H9 (cell line): ENCODE data around the gene RAD9B. TPM values are rescaled to one million over a fixed set of nuclear protein-coding genes. Genes with fewer than 3 reads are reported as not detected.

Source experiments
- DNase-seq: peaks from one replicate; pipeline ENCODE4 v3.0.0-alpha.2; 2017
- H2AFZ ChIP-seq: one replicate; pipeline ENCODE4 v1.6.1; 2013; ENCODE audit warnings: mild to moderate bottlenecking, low read length, control low read depth, moderate library complexity
- H2AK5ac ChIP-seq: 2 replicates; pipeline ENCODE4 v1.6.1; 2013; ENCODE audit warnings: low read length, control low read depth, mixed read lengths; ENCODE audit not compliant: insufficient read length
- H2BK120ac ChIP-seq: one replicate; pipeline ENCODE4 v1.6.1; 2013; ENCODE audit warnings: low read depth, mild to moderate bottlenecking, low read length, control low read depth, inconsistent platforms; ENCODE audit not compliant: poor library complexity, severe bottlenecking
- H2BK12ac ChIP-seq: 2 replicates; pipeline ENCODE4 v1.6.1; 2013; ENCODE audit warnings: low read length, control low read depth, mixed read lengths, low read depth; ENCODE audit not compliant: insufficient read length
- H2BK15ac ChIP-seq: 2 replicates; pipeline ENCODE4 v1.6.1; 2013; ENCODE audit warnings: low read depth, low read length, control low read depth
- H2BK20ac ChIP-seq: one replicate; pipeline ENCODE4 v1.6.1; 2013; ENCODE audit warnings: low read depth, mild to moderate bottlenecking, low read length, control low read depth, inconsistent platforms; ENCODE audit not compliant: poor library complexity, severe bottlenecking
- H2BK5ac ChIP-seq: 2 replicates; pipeline ENCODE4 v1.6.1; 2013; ENCODE audit warnings: low read length, control low read depth, mixed read lengths; ENCODE audit not compliant: insufficient read length
- H3K14ac ChIP-seq: 2 replicates; pipeline ENCODE4 v1.6.1; 2013; ENCODE audit warnings: low read length, control low read depth; ENCODE audit not compliant: insufficient read depth
- H3K18ac ChIP-seq: 2 replicates; pipeline ENCODE4 v1.6.1; 2013; ENCODE audit warnings: low read depth, mild to moderate bottlenecking, mixed read lengths, low read length, control low read depth; ENCODE audit not compliant: insufficient read length
- H3K23ac ChIP-seq: 2 replicates; pipeline ENCODE4 v1.6.1; 2013; ENCODE audit warnings: low read length, control low read depth, mixed read lengths, low read depth; ENCODE audit not compliant: insufficient read length
- H3K23me2 ChIP-seq: 2 replicates; pipeline ENCODE4 v1.6.1; 2013; ENCODE audit warnings: low read depth, mild to moderate bottlenecking, mixed read lengths, low read length, control low read depth; ENCODE audit not compliant: insufficient read length, poor library complexity, severe bottlenecking
- H3K27ac ChIP-seq: 2 replicates; pipeline ENCODE4 v1.5.1; 2013; ENCODE audit warnings: low read length, control low read depth, mixed read lengths, low read depth; ENCODE audit not compliant: insufficient read length
- H3K27me3 ChIP-seq: 2 replicates; pipeline ENCODE4 v1.6.1; 2013; ENCODE audit warnings: low read length, control low read depth, inconsistent platforms; ENCODE audit not compliant: insufficient read depth
- H3K4ac ChIP-seq: 2 replicates; pipeline ENCODE4 v1.6.1; 2013; ENCODE audit warnings: low read depth, mild to moderate bottlenecking, control low read depth, inconsistent platforms, low read length, moderate library complexity
- H3K4me1 ChIP-seq: 2 replicates; pipeline ENCODE4 v1.6.1; 2013; ENCODE audit warnings: low read length, control low read depth, inconsistent platforms; ENCODE audit not compliant: insufficient read depth
- H3K4me2 ChIP-seq: 2 replicates; pipeline ENCODE4 v1.6.1; 2013; ENCODE audit warnings: low read length, control low read depth, mixed read lengths; ENCODE audit not compliant: insufficient read length, insufficient read depth
- H3K56ac ChIP-seq: 2 replicates; pipeline ENCODE4 v1.6.1; 2013; ENCODE audit warnings: low read depth, mild to moderate bottlenecking, mixed read lengths, low read length, control low read depth; ENCODE audit not compliant: insufficient read length
- H3K79me1 ChIP-seq: 2 replicates; pipeline ENCODE4 v1.6.1; 2013; ENCODE audit warnings: low read depth, mild to moderate bottlenecking, moderate library complexity, low read length, control low read depth, inconsistent platforms; ENCODE audit not compliant: insufficient read depth, poor library complexity, severe bottlenecking
- H3K79me2 ChIP-seq: 2 replicates; pipeline ENCODE4 v1.6.1; 2013; ENCODE audit warnings: low read length, control low read depth, inconsistent platforms; ENCODE audit not compliant: insufficient read depth
- H3K9ac ChIP-seq: 2 replicates; pipeline ENCODE4 v1.6.1; 2013; ENCODE audit warnings: low read length, control low read depth, mixed read lengths; ENCODE audit not compliant: insufficient read length; ENCODE audit errors: extremely low read depth
- H3K9me3 ChIP-seq: one replicate; pipeline ENCODE4 v1.6.1; 2013; ENCODE audit warnings: low read depth, low read length, inconsistent platforms; ENCODE audit not compliant: control insufficient read depth
- H3T11ph ChIP-seq: one replicate; pipeline ENCODE4 v1.6.1; 2013; ENCODE audit warnings: mild to moderate bottlenecking, low read length, control low read depth, inconsistent platforms
- H4K20me1 ChIP-seq: one replicate; pipeline ENCODE4 v1.6.1; 2013; ENCODE audit not compliant: control insufficient read depth, insufficient read length, insufficient read depth
- H4K5ac ChIP-seq: 2 replicates; pipeline ENCODE4 v1.6.1; 2013; ENCODE audit warnings: low read depth, mild to moderate bottlenecking, mixed read lengths, low read length, control low read depth; ENCODE audit not compliant: insufficient read length
- H4K8ac ChIP-seq: replicated peaks from 2 replicates; pipeline ENCODE4 v1.6.1; 2013; ENCODE audit warnings: low read length, control low read depth, mixed read lengths, low read depth; ENCODE audit not compliant: insufficient read length
- H4K91ac ChIP-seq: 2 replicates; pipeline ENCODE4 v1.6.1; 2013; ENCODE audit warnings: low read depth, mild to moderate bottlenecking, moderate library complexity, mixed read lengths, low read length, control low read depth; ENCODE audit not compliant: insufficient read length
- H3K27ac Mint-ChIP-seq, 3 experiments: 2 replicates in 2 of 3; 3 replicates in 1 of 3; pipeline ENCODE4 v1.8.0; 2020 to 2021; ENCODE audit warnings: mixed read lengths in 3 of 3, mild to moderate bottlenecking in 1 of 3, moderate library complexity in 1 of 3
- H3K27me3 Mint-ChIP-seq: 2 replicates; pipeline ENCODE4 v1.8.0; 2021; ENCODE audit warnings: low read depth, mild to moderate bottlenecking, moderate library complexity, mixed read lengths
- H3K36me3 Mint-ChIP-seq, 3 experiments: 2 replicates in 2 of 3; 3 replicates in 1 of 3; pipeline ENCODE4 v1.8.0; 2020 to 2021; ENCODE audit warnings: low read depth in 3 of 3, mixed read lengths in 3 of 3; ENCODE audit not compliant: insufficient read depth in 1 of 3
- H3K4me1 Mint-ChIP-seq, 2 experiments: 2 replicates each; pipeline ENCODE4 v1.8.0; 2020; ENCODE audit warnings: mixed read lengths in 2 of 2
- H3K4me3 Mint-ChIP-seq, 2 experiments: 2 replicates in 1 of 2; 3 replicates in 1 of 2; pipeline ENCODE4 v1.8.0; 2020 to 2021; ENCODE audit warnings: mild to moderate bottlenecking in 2 of 2, mixed read lengths in 2 of 2, moderate library complexity in 1 of 2
- H3K9me3 Mint-ChIP-seq, 2 experiments: 2 replicates in 1 of 2; 3 replicates in 1 of 2; pipeline ENCODE4 v1.8.0; 2020; ENCODE audit warnings: mild to moderate bottlenecking in 2 of 2, mixed read lengths in 2 of 2, moderate library complexity in 1 of 2
- WGBS: extraction: QIAGEN DNeasy Blood & Tissue Kit; methylation state at CpG from one replicate; pipeline ENCODE4 v1.1.7; 2013; ENCODE audit warnings: missing lambda C conversion rate, low lambda C conversion rate, mixed read lengths; ENCODE audit not compliant: insufficient read length; ENCODE audit errors: extremely low coverage; 5-methylcytosine and 5-hydroxymethylcytosine counted together
- total RNA-seq: library from RNA; stranded (reverse); gene quantifications from 2 replicates; pipeline ENCODE4 v1.2.1, GENCODE V29; 2021
- TF ChIP-seq, protein P1 (sequence below): fragments of 200-600 bp; sonication (generic); conservative IDR thresholded peaks from 3 replicates; pipeline ENCODE4 v1.8.0; 2021; ENCODE audit warnings: antibody characterized with exemption, mild to moderate bottlenecking

Gene RAD9B
- total RNA-seq, 1 experiment from 2014 or later, result not detected

DNA sequence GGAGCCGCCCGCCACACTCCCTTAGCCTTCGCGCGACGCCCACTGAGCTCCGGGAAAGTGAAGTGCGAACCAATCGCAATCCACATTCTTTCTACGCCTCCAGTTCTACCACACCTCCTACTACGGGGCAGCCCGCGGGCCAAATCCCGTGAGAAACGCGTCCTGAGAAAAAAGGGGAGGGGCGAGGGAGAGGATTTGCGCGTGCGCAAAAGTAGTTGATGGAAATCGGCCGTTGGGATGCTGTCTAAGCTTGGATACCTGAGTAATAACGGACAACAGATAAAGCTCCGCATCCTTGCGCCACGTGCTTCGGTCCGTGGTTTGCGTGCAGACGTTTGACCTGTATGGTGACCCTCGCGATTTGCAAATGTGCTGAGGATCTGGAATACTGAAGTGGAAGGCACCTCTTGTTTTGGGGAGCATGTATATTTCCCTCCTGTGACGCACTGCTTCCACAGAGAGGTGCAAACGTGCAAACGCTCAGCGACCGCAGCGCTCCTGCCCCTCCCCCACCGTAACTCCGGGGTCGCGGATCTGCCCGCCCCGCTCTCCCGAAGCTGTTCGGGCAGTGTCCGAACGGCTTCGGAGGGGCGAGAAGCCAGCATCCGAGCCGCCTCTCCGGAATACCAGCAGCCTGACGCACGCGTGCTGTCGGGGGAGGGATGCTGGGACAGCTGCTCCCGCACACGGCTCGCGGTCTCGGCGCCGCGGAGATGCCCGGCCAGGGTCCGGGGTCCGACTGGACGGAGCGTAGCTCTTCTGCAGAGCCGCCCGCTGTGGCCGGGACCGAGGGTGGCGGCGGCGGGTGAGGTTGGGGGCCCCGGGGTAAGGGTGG is 33.7 kb upstream of the RAD9B start, which contains the start of the genes FAM216A and GPN3:
FAM216A (plus strand) TSS at position 632 of the 835 bp plus-strand sequence; CDS start at position 663, 31 bp downstream.
GPN3 (minus strand) TSS at position 44 of the 835 bp plus-strand sequence. CDS start 54 bp downstream, outside the sequence.
- Mint-ChIP-seq H3K27ac (peak within 1 kb of the TSS; percentile 98 to 100 (median 100)), H3K4me1 (peaks cover 13 to 23% of the 10 kb centered on the region in 2 experiments), H3K27me3 (no peaks in the 10 kb centered on the region), H3K9me3 (peaks cover 0 to 6% of the 10 kb centered on the region in 2 experiments; a peak in 2 of 5 replicates), H3K36me3 (peaks cover 10 to 38% (median 26%) of the 10 kb centered on the region in 3 experiments), H3K4me3 (peak within 1 kb of the TSS; percentile 98 to 99)
- Histone ChIP-seq H3K4me2 (peak within 1 kb of the TSS; percentile 95), H3K23ac (no peak within 1 kb of the TSS), H3K4me1 (peaks cover 3% of the 10 kb centered on the region; the same call in 1 of the 2 replicates), H3K27ac (peak within 1 kb of the TSS; percentile 11), H3K23me2 (peaks cover 3% of the 10 kb centered on the region), H2BK20ac (no peak within 1 kb of the TSS), H3T11ph (no peak within 1 kb of the TSS), H3K18ac (peak within 1 kb of the TSS; percentile 84), H2AK5ac (no peak within 1 kb of the TSS), H3K9ac (peak within 1 kb of the TSS; percentile 83), H4K8ac (no peak within 1 kb of the TSS), H2BK15ac (no peak within 1 kb of the TSS), H2BK12ac (no peak within 1 kb of the TSS), H4K20me1 (no peaks in the 10 kb centered on the region), H3K14ac (peak within 1 kb of the TSS; percentile 96), H3K27me3 (no peaks in the 10 kb centered on the region), H2BK5ac (no peak within 1 kb of the TSS), H3K56ac (no peak within 1 kb of the TSS), H3K9me3 (no peaks in the 10 kb centered on the region), H3K79me2 (peaks cover 12% of the 10 kb centered on the region; the same call in 1 of the 2 replicates), H3K4ac (no peak within 1 kb of the TSS; the same call in 1 of the 2 replicates), H4K91ac (no peak within 1 kb of the TSS), H2BK120ac (peak within 1 kb of the TSS; percentile 70), H4K5ac (no peak within 1 kb of the TSS), H2AFZ (no peak within 1 kb of the TSS), H3K79me1 (no peaks in the 10 kb centered on the region)
- TF ChIP-seq, protein P1, sequence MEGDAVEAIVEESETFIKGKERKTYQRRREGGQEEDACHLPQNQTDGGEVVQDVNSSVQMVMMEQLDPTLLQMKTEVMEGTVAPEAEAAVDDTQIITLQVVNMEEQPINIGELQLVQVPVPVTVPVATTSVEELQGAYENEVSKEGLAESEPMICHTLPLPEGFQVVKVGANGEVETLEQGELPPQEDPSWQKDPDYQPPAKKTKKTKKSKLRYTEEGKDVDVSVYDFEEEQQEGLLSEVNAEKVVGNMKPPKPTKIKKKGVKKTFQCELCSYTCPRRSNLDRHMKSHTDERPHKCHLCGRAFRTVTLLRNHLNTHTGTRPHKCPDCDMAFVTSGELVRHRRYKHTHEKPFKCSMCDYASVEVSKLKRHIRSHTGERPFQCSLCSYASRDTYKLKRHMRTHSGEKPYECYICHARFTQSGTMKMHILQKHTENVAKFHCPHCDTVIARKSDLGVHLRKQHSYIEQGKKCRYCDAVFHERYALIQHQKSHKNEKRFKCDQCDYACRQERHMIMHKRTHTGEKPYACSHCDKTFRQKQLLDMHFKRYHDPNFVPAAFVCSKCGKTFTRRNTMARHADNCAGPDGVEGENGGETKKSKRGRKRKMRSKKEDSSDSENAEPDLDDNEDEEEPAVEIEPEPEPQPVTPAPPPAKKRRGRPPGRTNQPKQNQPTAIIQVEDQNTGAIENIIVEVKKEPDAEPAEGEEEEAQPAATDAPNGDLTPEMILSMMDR, result no peak
- WGBS, result no CpG with 5 or more reads among the region's 78 CpGs
- peak; percentile 98 for DNase-seq
